H9 (cell line): ENCODE measurements around the gene ZNHIT3. TPM values are rescaled to one million over a fixed set of nuclear protein-coding genes. Genes with fewer than 3 reads are reported as not detected.
"Not testable (repeated sequence)": the region's sequence is repeated elsewhere in the genome, so short reads cannot be mapped to it uniquely, and the experiment has no call there.

Source experiments
- DNase-seq: peaks from one replicate; pipeline ENCODE4 v3.0.0-alpha.2; 2017
- H2AFZ ChIP-seq: one replicate; pipeline ENCODE4 v1.6.1; 2013; ENCODE audit warnings: mild to moderate bottlenecking, low read length, control low read depth, moderate library complexity
- H2AK5ac ChIP-seq: 2 replicates; pipeline ENCODE4 v1.6.1; 2013; ENCODE audit warnings: low read length, control low read depth, mixed read lengths; ENCODE audit not compliant: insufficient read length
- H2BK120ac ChIP-seq: one replicate; pipeline ENCODE4 v1.6.1; 2013; ENCODE audit warnings: low read depth, mild to moderate bottlenecking, low read length, control low read depth, inconsistent platforms; ENCODE audit not compliant: poor library complexity, severe bottlenecking
- H2BK12ac ChIP-seq: 2 replicates; pipeline ENCODE4 v1.6.1; 2013; ENCODE audit warnings: low read length, control low read depth, mixed read lengths, low read depth; ENCODE audit not compliant: insufficient read length
- H2BK15ac ChIP-seq: 2 replicates; pipeline ENCODE4 v1.6.1; 2013; ENCODE audit warnings: low read depth, low read length, control low read depth
- H2BK20ac ChIP-seq: one replicate; pipeline ENCODE4 v1.6.1; 2013; ENCODE audit warnings: low read depth, mild to moderate bottlenecking, low read length, control low read depth, inconsistent platforms; ENCODE audit not compliant: poor library complexity, severe bottlenecking
- H2BK5ac ChIP-seq: 2 replicates; pipeline ENCODE4 v1.6.1; 2013; ENCODE audit warnings: low read length, control low read depth, mixed read lengths; ENCODE audit not compliant: insufficient read length
- H3K14ac ChIP-seq: 2 replicates; pipeline ENCODE4 v1.6.1; 2013; ENCODE audit warnings: low read length, control low read depth; ENCODE audit not compliant: insufficient read depth
- H3K18ac ChIP-seq: 2 replicates; pipeline ENCODE4 v1.6.1; 2013; ENCODE audit warnings: low read depth, mild to moderate bottlenecking, mixed read lengths, low read length, control low read depth; ENCODE audit not compliant: insufficient read length
- H3K23ac ChIP-seq: 2 replicates; pipeline ENCODE4 v1.6.1; 2013; ENCODE audit warnings: low read length, control low read depth, mixed read lengths, low read depth; ENCODE audit not compliant: insufficient read length
- H3K23me2 ChIP-seq: 2 replicates; pipeline ENCODE4 v1.6.1; 2013; ENCODE audit warnings: low read depth, mild to moderate bottlenecking, mixed read lengths, low read length, control low read depth; ENCODE audit not compliant: insufficient read length, poor library complexity, severe bottlenecking
- H3K27ac ChIP-seq: 2 replicates; pipeline ENCODE4 v1.5.1; 2013; ENCODE audit warnings: low read length, control low read depth, mixed read lengths, low read depth; ENCODE audit not compliant: insufficient read length
- H3K27me3 ChIP-seq: 2 replicates; pipeline ENCODE4 v1.6.1; 2013; ENCODE audit warnings: low read length, control low read depth, inconsistent platforms; ENCODE audit not compliant: insufficient read depth
- H3K4ac ChIP-seq: 2 replicates; pipeline ENCODE4 v1.6.1; 2013; ENCODE audit warnings: low read depth, mild to moderate bottlenecking, control low read depth, inconsistent platforms, low read length, moderate library complexity
- H3K4me1 ChIP-seq: 2 replicates; pipeline ENCODE4 v1.6.1; 2013; ENCODE audit warnings: low read length, control low read depth, inconsistent platforms; ENCODE audit not compliant: insufficient read depth
- H3K4me2 ChIP-seq: 2 replicates; pipeline ENCODE4 v1.6.1; 2013; ENCODE audit warnings: low read length, control low read depth, mixed read lengths; ENCODE audit not compliant: insufficient read length, insufficient read depth
- H3K56ac ChIP-seq: 2 replicates; pipeline ENCODE4 v1.6.1; 2013; ENCODE audit warnings: low read depth, mild to moderate bottlenecking, mixed read lengths, low read length, control low read depth; ENCODE audit not compliant: insufficient read length
- H3K79me1 ChIP-seq: 2 replicates; pipeline ENCODE4 v1.6.1; 2013; ENCODE audit warnings: low read depth, mild to moderate bottlenecking, moderate library complexity, low read length, control low read depth, inconsistent platforms; ENCODE audit not compliant: insufficient read depth, poor library complexity, severe bottlenecking
- H3K79me2 ChIP-seq: 2 replicates; pipeline ENCODE4 v1.6.1; 2013; ENCODE audit warnings: low read length, control low read depth, inconsistent platforms; ENCODE audit not compliant: insufficient read depth
- H3K9ac ChIP-seq: 2 replicates; pipeline ENCODE4 v1.6.1; 2013; ENCODE audit warnings: low read length, control low read depth, mixed read lengths; ENCODE audit not compliant: insufficient read length; ENCODE audit errors: extremely low read depth
- H3K9me3 ChIP-seq: one replicate; pipeline ENCODE4 v1.6.1; 2013; ENCODE audit warnings: low read depth, low read length, inconsistent platforms; ENCODE audit not compliant: control insufficient read depth
- H3T11ph ChIP-seq: one replicate; pipeline ENCODE4 v1.6.1; 2013; ENCODE audit warnings: mild to moderate bottlenecking, low read length, control low read depth, inconsistent platforms
- H4K20me1 ChIP-seq: one replicate; pipeline ENCODE4 v1.6.1; 2013; ENCODE audit not compliant: control insufficient read depth, insufficient read length, insufficient read depth
- H4K5ac ChIP-seq: 2 replicates; pipeline ENCODE4 v1.6.1; 2013; ENCODE audit warnings: low read depth, mild to moderate bottlenecking, mixed read lengths, low read length, control low read depth; ENCODE audit not compliant: insufficient read length
- H4K8ac ChIP-seq: replicated peaks from 2 replicates; pipeline ENCODE4 v1.6.1; 2013; ENCODE audit warnings: low read length, control low read depth, mixed read lengths, low read depth; ENCODE audit not compliant: insufficient read length
- H4K91ac ChIP-seq: 2 replicates; pipeline ENCODE4 v1.6.1; 2013; ENCODE audit warnings: low read depth, mild to moderate bottlenecking, moderate library complexity, mixed read lengths, low read length, control low read depth; ENCODE audit not compliant: insufficient read length
- H3K27ac Mint-ChIP-seq, 3 experiments: 2 replicates in 2 of 3; 3 replicates in 1 of 3; pipeline ENCODE4 v1.8.0; 2020 to 2021; ENCODE audit warnings: mixed read lengths in 3 of 3, mild to moderate bottlenecking in 1 of 3, moderate library complexity in 1 of 3
- H3K27me3 Mint-ChIP-seq: 2 replicates; pipeline ENCODE4 v1.8.0; 2021; ENCODE audit warnings: low read depth, mild to moderate bottlenecking, moderate library complexity, mixed read lengths
- H3K36me3 Mint-ChIP-seq, 3 experiments: 2 replicates in 2 of 3; 3 replicates in 1 of 3; pipeline ENCODE4 v1.8.0; 2020 to 2021; ENCODE audit warnings: low read depth in 3 of 3, mixed read lengths in 3 of 3; ENCODE audit not compliant: insufficient read depth in 1 of 3
- H3K4me1 Mint-ChIP-seq, 2 experiments: 2 replicates each; pipeline ENCODE4 v1.8.0; 2020; ENCODE audit warnings: mixed read lengths in 2 of 2
- H3K4me3 Mint-ChIP-seq, 2 experiments: 2 replicates in 1 of 2; 3 replicates in 1 of 2; pipeline ENCODE4 v1.8.0; 2020 to 2021; ENCODE audit warnings: mild to moderate bottlenecking in 2 of 2, mixed read lengths in 2 of 2, moderate library complexity in 1 of 2
- H3K9me3 Mint-ChIP-seq, 2 experiments: 2 replicates in 1 of 2; 3 replicates in 1 of 2; pipeline ENCODE4 v1.8.0; 2020; ENCODE audit warnings: mild to moderate bottlenecking in 2 of 2, mixed read lengths in 2 of 2, moderate library complexity in 1 of 2
- CTCF ChIP-seq: fragments of 200-600 bp; sonication (generic); conservative IDR thresholded peaks from 3 replicates; pipeline ENCODE4 v1.8.0; 2021; ENCODE audit warnings: antibody characterized with exemption, mild to moderate bottlenecking
- WGBS: extraction: QIAGEN DNeasy Blood & Tissue Kit; methylation state at CpG from one replicate; pipeline ENCODE4 v1.1.7; 2013; ENCODE audit warnings: missing lambda C conversion rate, low lambda C conversion rate, mixed read lengths; ENCODE audit not compliant: insufficient read length; ENCODE audit errors: extremely low coverage; 5-methylcytosine and 5-hydroxymethylcytosine counted together
- total RNA-seq: library from RNA; stranded (reverse); gene quantifications from 2 replicates; pipeline ENCODE4 v1.2.1, GENCODE V29; 2021

ZNHIT3 gene
- total RNA-seq, 1 experiment from 2014 or later, result 64.7 TPM

- Mint-ChIP-seq H3K4me1 (no peaks in the 10 kb centered on the region), H3K27ac (no peak overlapping the region), H3K4me3 (no peak overlapping the region), H3K9me3 (no peaks in the 10 kb centered on the region), H3K27me3 (no peaks in the 10 kb centered on the region; the same call in 1 of the 2 replicates), H3K36me3 (peaks cover 48 to 97% (median 93%) of the 10 kb centered on the region in 3 experiments)
- Histone ChIP-seq H3K23me2 (no peaks in the 10 kb centered on the region), H4K8ac (no peak overlapping the region), H4K91ac (no peak overlapping the region), H3K9ac (no peak overlapping the region), H3T11ph (no peak overlapping the region), H3K4me1 (no peaks in the 10 kb centered on the region), H3K9me3 (no peaks in the 10 kb centered on the region), H2BK120ac (no peak overlapping the region), H3K79me2 (no peaks in the 10 kb centered on the region), H3K4me2 (no peak overlapping the region), H3K4ac (no peak overlapping the region), H2BK15ac (no peak overlapping the region), H3K27ac (no peak overlapping the region), H2AFZ (no peak overlapping the region), H3K23ac (no peak overlapping the region), H2AK5ac (no peak overlapping the region), H3K18ac (no peak overlapping the region), H3K14ac (no peak overlapping the region), H3K27me3 (no peaks in the 10 kb centered on the region), H2BK5ac (no peak overlapping the region), H4K20me1 (peaks cover 2% of the 10 kb centered on the region), H2BK12ac (no peak overlapping the region), H4K5ac (no peak overlapping the region), H3K56ac (no peak overlapping the region), H3K79me1 (no peaks in the 10 kb centered on the region), H2BK20ac (no peak overlapping the region)
- no CpG with 5 or more reads among the region's 6 CpGs for WGBS
- no peak for TF ChIP-seq CTCF
- DNase-seq, result no peak
Observed at GRCh38 chr17:36507266-36507665, 20.8 kb downstream of the ZNHIT3 start.

GRCh38 chr17:36508439-36508838 lies 22.0 kb downstream of the ZNHIT3 start:
- not testable (repeated sequence) for H2BK15ac ChIP-seq, H4K91ac ChIP-seq, H2BK12ac ChIP-seq, H3K9ac ChIP-seq, H2BK20ac ChIP-seq, H3K23me2 ChIP-seq, H3K4ac ChIP-seq, H3K14ac ChIP-seq, H3K18ac ChIP-seq, H3K79me2 ChIP-seq, H3K27me3 Mint-ChIP-seq, H3K56ac ChIP-seq, H3K4me2 ChIP-seq, H3K79me1 ChIP-seq, H3K4me1 Mint-ChIP-seq, H4K5ac ChIP-seq, H3K4me1 ChIP-seq, H3K23ac ChIP-seq, DNase-seq, H2BK5ac ChIP-seq, H3K9me3 Mint-ChIP-seq, H3K4me3 Mint-ChIP-seq, H2AFZ ChIP-seq, H2BK120ac ChIP-seq, H3K9me3 ChIP-seq, H3K27ac ChIP-seq, H3K27me3 ChIP-seq, H2AK5ac ChIP-seq, H3K27ac Mint-ChIP-seq, H3T11ph ChIP-seq, H4K8ac ChIP-seq, H4K20me1 ChIP-seq
- H3K36me3 Mint-ChIP-seq, result peaks cover 49 to 97% (median 93%) of the 10 kb centered on the region in 3 experiments
- whole genome bisulfite sequencing, result no CpG with 5 or more reads among the region's 2 CpGs
